Esophagus squamous epithelium (tissue), 4 donors: ENCODE measurements around the gene WFS1.
A peak's percentile ranks its signal among the peaks of the same experiment; 100 is the strongest.

Experiments used
- CTCF ChIP-seq, 6 experiments: fragments of 450-650 bp in 4 of 6; fragments of 200-600 bp in 2 of 6; sonication (generic) in 2 of 6; IDR thresholded peaks; one replicate each; pipeline ENCODE4 v1.5.1; 2016 to 2019; ENCODE audit warnings: antibody characterized with exemption in 6 of 6, mild to moderate bottlenecking in 4 of 6, moderate library complexity in 4 of 6
- POLR2A ChIP-seq, 4 donors: fragments of 450-650 bp; IDR thresholded peaks; one replicate each; pipeline ENCODE4 v1.6.1; 2017; ENCODE audit warnings: antibody characterized with exemption in 4 of 4, mild to moderate bottlenecking in 4 of 4, moderate library complexity in 3 of 4

- TF ChIP-seq CTCF (IDR thresholded peaks at IDR 0.05) (peak in 5 of 6 experiments; percentile 42 to 68 (median 50)), POLR2A (IDR thresholded peaks at IDR 0.05) (no peak)
These were observed 61.4 kb downstream of the WFS1 start for GRCh38 chr4:6331018-6331417.
